GM18502 (cell line): Measurements from ENCODE around the gene PPM1H.
"Not testable (repeated sequence)": the region's sequence is repeated elsewhere in the genome, so short reads cannot be mapped to it uniquely, and the experiment has no call there.

Experiments
- ATAC-seq: cut with Tn5 transposase; IDR thresholded peaks from one replicate; pipeline ENCODE4 v1.9.1; 2021; ENCODE audit warnings: mild to moderate bottlenecking; ENCODE audit not compliant: unreplicated experiment, poor library complexity

The PPM1H gene

DNA sequence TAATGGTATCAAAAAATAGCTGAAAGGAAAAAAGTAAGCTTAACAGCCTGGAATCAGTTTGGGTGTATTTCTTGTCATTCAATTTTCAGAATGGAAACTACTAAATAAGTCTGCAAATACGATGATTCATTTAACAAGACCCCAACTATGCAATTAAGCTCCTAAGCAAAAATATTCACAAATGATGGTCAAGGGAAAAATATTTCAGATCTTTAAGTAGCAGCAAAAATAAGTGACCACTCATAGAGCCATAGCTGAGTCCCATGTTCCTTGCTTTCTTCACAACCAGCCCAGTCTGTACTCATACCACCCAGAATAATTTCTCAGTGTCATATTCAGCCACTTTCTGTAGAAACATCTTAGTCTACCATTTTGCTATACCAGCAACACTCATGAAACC is 185.4 kb downstream of the PPM1H start:
- ATAC-seq: no peak

GRCh38 chr12:62748941-62749468 is 185.9 kb downstream of the PPM1H start:
- no peak for ATAC-seq

- ATAC-seq: no peak
Observed at GRCh38 chr12:62744551-62744950, 190.4 kb downstream of the PPM1H start.

GRCh38 chr12:62739266-62740015 is 195.5 kb downstream of the PPM1H start:
- no peak for ATAC-seq

- no peak for ATAC-seq
Observed at GRCh38 chr12:62738616-62739015, 196.3 kb downstream of the PPM1H start.

- ATAC-seq: no peak
Observed at GRCh38 chr12:62738105-62738504, 196.8 kb downstream of the PPM1H start.

- ATAC-seq: no peak
Observed at GRCh38 chr12:62737615-62738014, 197.3 kb downstream of the PPM1H start.

DNA sequence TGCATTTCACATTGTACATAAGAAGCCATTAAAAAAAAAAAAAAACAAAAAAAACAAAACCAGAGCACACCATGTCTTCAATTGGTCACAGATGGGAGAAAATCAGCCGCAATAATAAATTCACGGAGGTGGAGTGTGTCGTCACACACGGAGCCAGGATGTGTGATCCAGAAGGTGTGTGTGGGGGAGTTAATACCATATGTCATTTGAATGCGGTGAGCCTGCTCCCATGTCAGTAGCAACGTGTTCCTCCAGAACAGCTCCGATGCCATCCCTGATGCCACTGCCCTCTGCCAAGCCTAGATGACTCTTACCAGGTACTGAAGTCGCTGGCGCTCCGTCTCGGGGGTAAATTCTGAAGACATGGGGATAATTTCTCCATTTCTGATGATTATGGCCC is 197.8 kb downstream of the PPM1H start:
- no peak for ATAC-seq

DNA sequence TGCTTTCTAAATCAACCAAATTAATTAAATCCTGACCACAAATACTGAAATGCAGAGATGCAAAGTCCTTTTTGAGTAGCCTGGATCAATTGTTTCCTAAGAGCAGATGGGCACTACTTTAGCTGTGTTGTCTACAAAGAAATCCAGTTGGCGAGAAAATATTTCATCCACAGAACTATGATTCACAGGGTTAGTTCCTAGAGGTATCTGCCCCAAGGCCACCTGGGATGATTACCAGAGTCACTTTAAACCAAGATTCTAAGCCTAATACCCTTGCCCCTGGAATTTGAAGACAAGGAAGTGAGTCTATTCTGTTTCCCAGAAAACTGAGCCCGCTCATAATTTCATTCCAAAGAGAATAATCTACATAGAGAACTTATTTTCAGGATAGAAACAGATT is 198.4 kb downstream of the PPM1H start:
- ATAC-seq: no peak

DNA sequence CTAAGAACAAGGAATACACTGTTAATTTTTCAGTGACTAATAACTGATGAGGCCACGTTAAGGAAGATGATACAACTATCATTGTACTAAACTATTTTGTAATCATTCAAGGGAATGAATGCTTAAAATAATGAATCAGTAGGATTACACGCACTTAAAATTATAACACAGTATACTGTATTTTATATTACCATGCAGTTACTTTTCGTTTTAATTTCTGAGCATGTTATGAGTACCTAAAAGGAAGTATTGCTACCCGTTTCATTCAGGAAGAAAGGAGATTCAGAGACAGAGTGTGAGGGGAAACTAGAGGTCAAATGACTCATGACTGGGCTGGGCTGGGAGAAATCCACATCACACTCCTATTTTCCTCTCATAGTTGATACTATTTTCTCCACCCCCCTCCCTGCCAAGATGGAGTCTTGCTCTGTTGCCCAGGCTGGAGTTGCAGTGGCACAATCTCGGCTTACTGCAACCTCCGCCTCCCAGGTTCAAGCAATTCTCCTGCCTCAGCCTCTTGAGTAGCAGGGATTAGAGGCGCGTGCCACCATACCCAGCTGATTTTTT is 202.0 kb downstream of the PPM1H start:
- ATAC-seq: no peak

GRCh38 chr12:62731055-62731820 is 203.7 kb downstream of the PPM1H start:
- ATAC-seq: peak; percentile 41

DNA sequence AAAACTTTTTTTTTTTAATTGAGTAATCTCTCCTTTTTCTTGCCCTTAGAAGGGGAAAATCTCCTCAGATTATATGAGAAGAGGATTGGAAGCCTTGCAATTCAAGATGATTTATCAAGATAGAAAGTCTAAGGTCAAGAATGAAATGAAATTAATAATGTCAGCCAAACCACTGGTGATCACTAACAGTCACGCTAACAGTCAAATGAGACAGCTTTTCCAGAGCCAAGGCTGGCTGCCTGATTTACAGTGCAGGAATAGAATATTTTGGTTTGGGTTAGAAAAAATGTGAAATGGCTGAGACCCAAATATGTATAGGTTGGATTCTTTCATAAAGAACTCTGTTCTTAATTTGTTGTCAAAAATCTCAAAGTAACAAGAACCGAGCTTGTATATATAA is 204.3 kb downstream of the PPM1H start:
- no peak for ATAC-seq

DNA sequence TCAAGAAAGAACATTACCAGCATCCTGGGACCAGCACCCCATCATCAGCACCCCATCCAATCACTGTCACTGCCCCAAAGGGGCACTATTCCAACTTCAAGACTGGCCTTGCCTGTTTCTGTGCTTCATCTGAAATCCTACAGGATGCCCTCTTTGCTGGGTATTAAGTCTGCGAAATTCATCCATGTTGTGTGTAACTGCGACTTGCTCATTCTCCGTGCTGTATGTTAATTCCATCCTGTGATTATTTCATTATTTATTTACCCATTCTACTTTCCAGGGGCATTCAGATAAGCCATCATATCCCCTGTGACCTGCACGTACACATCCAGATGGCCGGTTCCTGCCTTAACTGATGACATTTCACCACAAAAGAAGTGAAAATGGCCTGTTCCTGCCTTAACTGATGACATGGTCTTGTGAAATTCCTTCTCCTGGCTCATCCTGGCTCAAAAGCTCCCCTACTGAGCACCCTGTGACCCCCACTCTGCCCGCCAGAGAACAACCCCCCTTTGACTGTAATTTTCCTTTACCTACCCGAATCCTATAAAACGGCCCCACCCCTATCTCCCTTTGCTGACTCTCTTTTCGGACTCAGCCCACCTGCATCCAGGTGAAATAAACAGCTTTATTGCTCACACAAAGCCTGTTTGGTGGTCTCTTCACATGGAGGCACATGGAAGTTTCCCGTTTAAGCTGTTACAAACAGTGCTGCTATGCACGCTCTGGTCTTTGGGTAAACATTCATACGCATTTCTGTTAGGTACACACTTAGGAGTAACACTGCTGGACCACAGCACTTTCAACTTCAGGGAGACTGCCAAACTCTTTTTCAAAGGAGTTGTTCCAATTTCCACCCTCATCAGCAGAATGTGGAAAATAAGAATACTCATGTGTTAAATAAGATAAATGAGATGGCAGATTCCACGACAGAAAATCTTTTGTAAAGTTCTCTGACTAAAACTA is 205.1 kb downstream of the PPM1H start:
- ATAC-seq: not testable (repeated sequence)

DNA sequence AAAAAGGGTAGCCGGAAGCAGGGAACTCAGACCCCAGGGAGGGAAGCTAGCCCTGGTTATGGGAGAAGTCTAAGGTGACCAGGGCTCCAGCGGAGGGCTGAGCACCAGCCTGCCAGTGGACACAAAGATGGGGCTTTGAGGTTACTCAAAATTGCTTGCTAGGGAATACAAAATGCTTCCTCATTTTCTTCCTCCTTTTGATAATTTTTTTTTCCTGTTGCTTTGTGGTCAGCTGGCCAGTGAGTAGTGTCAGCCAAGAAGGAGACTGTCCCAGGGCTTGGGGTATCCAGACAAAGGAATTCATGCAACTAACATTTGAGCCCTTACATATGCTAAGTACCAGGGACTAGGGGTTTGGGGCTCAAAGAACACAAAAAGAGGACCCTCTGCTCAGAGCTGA is 206.2 kb downstream of the PPM1H start:
- ATAC-seq: no peak

- no peak for ATAC-seq
Observed at GRCh38 chr12:62726471-62726980, 208.4 kb downstream of the PPM1H start.

- no peak for ATAC-seq
Observed at GRCh38 chr12:62725781-62726180, 209.2 kb downstream of the PPM1H start.

DNA sequence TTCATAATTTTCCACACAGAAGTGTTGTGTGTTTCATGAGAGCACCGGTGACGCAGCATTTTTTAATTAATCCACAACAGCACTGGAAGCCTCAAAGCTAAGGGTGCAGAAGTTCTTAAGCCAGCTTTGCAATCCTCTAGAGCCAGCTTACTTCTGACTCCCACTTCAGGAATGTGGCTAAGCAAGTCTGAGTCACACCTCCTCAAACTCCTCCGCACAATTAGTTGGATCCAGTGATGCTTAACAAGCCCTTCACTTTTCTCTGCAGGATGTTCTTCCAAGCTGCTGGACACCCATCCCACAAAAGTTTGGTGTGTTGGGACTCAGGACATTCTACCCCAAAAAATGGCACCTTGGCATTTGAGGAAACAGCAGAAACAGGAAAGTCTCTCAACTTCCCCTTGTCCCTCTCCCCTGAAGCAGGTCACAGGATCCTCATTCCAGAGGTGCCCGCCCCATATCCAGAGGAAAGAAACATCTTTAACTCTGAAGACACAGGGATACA is 210.0 kb downstream of the PPM1H start:
- no peak for ATAC-seq

DNA sequence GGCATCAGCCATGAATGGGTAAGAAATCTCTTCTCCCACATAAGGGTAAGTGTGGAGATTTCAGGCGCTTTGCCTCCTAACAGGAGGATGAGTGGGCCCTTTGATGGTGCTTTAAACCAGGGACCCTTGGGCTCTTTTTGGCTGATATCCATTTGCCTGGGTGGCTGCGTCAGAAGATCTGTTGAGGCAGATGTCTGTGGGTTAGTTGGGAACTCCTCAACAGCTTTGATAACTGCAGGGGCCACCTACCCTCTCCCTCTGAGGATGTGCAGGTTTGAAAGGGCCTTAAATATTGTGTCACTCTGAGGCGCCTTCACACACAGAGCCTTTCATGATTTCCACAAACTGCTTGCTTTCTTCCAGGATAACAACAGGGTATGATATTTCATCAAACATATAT is 210.7 kb downstream of the PPM1H start:
- no peak for ATAC-seq

DNA sequence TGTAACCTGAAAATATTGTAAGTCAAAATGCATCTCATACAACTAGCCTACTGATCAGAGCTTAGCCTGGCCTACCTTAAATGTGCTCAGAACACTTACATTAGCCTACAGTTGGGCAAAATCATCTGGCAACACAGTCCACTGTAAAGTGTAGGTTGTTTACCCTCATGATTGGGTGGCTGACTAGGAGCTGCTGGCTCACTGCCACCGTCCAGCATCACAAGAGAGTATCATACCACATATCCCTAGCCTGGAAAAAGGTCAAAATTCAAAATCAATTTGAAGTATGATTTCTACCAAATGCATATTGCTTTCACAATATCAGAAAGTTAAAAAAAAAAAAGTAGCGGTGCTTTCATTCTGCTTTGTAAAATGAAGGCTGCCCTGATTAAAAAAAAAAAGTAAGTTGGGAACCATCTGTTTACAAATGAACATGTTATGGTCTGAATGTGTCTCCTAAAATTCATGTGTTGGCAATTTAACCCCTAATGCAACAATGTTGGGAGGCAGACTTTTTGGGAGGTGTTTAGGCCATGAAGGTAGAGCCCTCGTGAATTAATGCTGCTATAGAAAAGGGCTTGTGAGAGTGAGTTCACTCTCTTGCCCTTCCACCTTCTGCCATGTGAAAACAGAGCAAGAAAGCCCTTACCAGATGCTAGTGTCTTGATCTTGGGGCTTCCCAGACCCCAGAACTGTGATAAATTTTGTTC is 211.8 kb downstream of the PPM1H start:
- ATAC-seq: no peak
